SU-DHL-6 (cell line): Measurements from ENCODE around the gene PLAAT3.

Experiments
- H2AFZ ChIP-seq: fragments of 200-600 bp; sonication (generic); 2 replicates; pipeline ENCODE4 v1.6.1; 2014; ENCODE audit warnings: low read depth, mild to moderate bottlenecking, moderate library complexity, mixed read lengths, antibody characterized with exemption, low read length; ENCODE audit not compliant: severe bottlenecking
- H3F3A ChIP-seq: fragments of 200-600 bp; shearing (Covaris generic); 2 replicates; pipeline ENCODE4 v1.6.0; 2016; ENCODE audit warnings: antibody characterized with exemption, mild to moderate bottlenecking; ENCODE audit not compliant: insufficient read depth
- H3K27ac ChIP-seq: fragments of 200-600 bp; sonication (generic); 2 replicates; pipeline ENCODE4 v1.5.1; 2016; ENCODE audit warnings: low read depth, mild to moderate bottlenecking, low read length, moderate library complexity, mixed read lengths
- H3K27me3 ChIP-seq: fragments of 200-600 bp; sonication (generic), shearing (Covaris generic); 2 replicates; pipeline ENCODE4 v1.6.0; 2014; ENCODE audit warnings: mild to moderate bottlenecking, low read length
- H3K36me3 ChIP-seq: fragments of 200-600 bp; sonication (generic); 2 replicates; pipeline ENCODE4 v1.6.1; 2014; ENCODE audit warnings: mild to moderate bottlenecking, low read length, mixed read lengths
- H3K4me2 ChIP-seq: fragments of 300-600, 200-600 bp; shearing (Covaris generic), sonication (generic); 2 replicates; pipeline ENCODE4 v1.6.0; 2014; ENCODE audit warnings: low read length, low read depth, mild to moderate bottlenecking; ENCODE audit not compliant: poor library complexity, severe bottlenecking
- H3K4me3 ChIP-seq: fragments of 200-600 bp; sonication (generic); 2 replicates; pipeline ENCODE4 v1.5.1; 2014; ENCODE audit warnings: antibody characterized with exemption, low read length, mild to moderate bottlenecking, mixed read lengths; ENCODE audit not compliant: insufficient read depth, poor library complexity, severe bottlenecking
- H3K79me2 ChIP-seq: fragments of 200-600 bp; sonication (generic); 2 replicates; pipeline ENCODE4 v1.6.1; 2014; ENCODE audit warnings: mild to moderate bottlenecking, low read length, moderate library complexity; ENCODE audit not compliant: insufficient read depth
- H3K9ac ChIP-seq: fragments of 200-600 bp; sonication (generic); 2 replicates; pipeline ENCODE4 v1.7.0; 2014; ENCODE audit warnings: mild to moderate bottlenecking, low read length
- H3K9me2 ChIP-seq: fragments of 200-600 bp; sonication (generic); replicated peaks from 2 replicates; pipeline ENCODE4 v1.6.1; 2014; ENCODE audit warnings: low read length; ENCODE audit not compliant: insufficient read depth
- H3K9me3 ChIP-seq: fragments of 200-600 bp; sonication (generic); 2 replicates; pipeline ENCODE4 v1.6.1; 2014; ENCODE audit warnings: low read length, mixed read lengths; ENCODE audit not compliant: insufficient read depth
- H4K20me1 ChIP-seq: fragments of 200-600 bp; sonication (generic); 2 replicates; pipeline ENCODE4 v1.6.1; 2014; ENCODE audit warnings: low read depth, mild to moderate bottlenecking, antibody characterized with exemption, low read length, moderate library complexity, mixed read lengths
- CTCF ChIP-seq: fragments of 200-600 bp; sonication (generic); IDR thresholded peaks from one replicate; pipeline ENCODE4 v1.5.1; 2017; ENCODE audit warnings: antibody characterized with exemption, mild to moderate bottlenecking, low read length, moderate library complexity; ENCODE audit not compliant: insufficient read depth, poor library complexity, severe bottlenecking
- EZH2phosphoT487 ChIP-seq: fragments of 200-600 bp; sonication (generic), shearing (Covaris generic); conservative IDR thresholded peaks from 2 replicates; pipeline ENCODE4 v1.6.1; 2018; ENCODE audit warnings: mild to moderate bottlenecking, antibody characterized with exemption, low read length, moderate library complexity, mixed read lengths

Gene PLAAT3

DNA sequence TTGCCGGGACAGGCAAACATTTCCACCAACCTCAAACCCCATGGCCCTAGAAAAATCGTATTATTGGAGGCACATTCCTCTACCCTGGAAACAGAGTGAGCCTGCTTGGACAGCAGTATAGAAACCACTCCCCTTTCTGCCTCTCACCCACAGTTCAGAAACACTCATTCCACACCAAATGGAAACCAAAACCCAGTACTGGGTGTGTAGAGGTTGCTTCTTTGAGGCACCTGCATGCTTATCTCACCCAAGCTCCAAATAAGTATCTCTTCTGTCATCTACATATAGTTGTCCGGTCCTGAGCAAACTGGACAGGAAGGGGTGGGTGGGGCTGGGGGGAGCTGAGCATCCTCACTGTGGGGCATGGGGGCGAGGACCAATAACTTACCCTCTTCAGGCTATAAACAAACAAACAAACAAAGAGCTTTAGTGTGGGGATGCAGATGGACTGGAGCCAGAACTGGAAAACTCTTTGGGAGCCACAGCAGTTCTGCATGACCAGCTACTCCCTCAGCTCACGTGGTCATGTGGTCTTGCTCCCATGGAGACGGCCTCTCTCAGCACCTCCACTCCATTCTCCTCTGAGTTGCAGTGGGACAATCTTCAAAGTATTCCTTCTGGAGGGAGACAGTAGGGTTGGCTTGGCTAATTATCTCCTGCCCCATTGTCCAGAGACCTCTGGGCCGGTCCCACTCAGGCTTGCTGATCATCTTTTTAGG, 50.0 kb downstream of the PLAAT3 start:
- Histone ChIP-seq H3K36me3 (no peaks in the 10 kb centered on the region), H2AFZ (no peak overlapping the region), H3K9me3 (no peaks in the 10 kb centered on the region), H3K9ac (no peak overlapping the region), H3F3A (0 out of 2 replicates have a peak, but pooled peaks cover 5% of the 10 kb centered on the region), H4K20me1 (no peaks in the 10 kb centered on the region), H3K79me2 (no peaks in the 10 kb centered on the region), H3K9me2 (no peaks in the 10 kb centered on the region), H3K4me2 (no peak overlapping the region), H3K4me3 (no peak overlapping the region), H3K27me3 (no peaks in the 10 kb centered on the region), H3K27ac (no peak overlapping the region)
- no peak for TF ChIP-seq CTCF
- TF ChIP-seq EZH2phosphoT487, result no peak

DNA sequence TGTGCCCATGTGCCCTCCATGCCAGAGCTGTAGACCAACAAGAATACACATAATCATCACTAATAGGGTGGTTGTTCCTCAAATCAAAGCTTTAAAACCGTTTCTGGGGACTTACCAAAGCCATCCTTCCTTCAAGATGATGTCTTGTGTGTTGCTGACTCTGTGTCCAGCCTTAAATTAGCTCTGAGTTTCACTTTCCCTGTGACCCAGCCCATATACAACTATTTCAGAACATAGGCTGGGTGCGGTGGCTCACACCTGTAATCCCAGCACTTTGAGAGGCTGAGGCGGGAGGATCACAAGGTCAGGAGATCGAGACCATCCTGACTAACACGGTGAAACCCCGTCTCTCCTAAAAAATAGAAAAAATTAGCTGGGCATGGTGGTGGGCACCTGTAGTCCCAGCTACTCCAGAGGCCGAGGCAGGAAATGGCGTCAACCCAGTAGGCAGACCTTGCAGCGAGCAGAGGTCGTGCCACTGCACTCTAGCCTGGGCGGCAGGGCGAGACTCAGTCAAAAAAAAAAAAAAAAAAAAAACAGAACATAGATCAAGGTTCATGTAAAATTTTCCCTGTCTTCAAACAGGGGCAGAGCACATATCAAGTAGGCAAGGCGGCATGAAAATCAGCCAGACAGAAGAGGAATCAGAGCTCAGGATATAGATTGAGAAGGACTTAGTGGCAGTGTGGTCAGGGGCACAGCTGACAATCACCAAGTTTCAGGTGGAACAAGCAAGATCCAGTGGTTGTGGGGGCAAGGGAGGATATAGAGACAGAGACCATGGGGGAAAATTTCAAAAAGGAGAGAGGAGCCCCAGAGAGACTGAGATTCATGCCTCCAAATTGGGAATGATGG, 50.8 kb downstream of the PLAAT3 start, which contains the start of gene PLAAT2:
PLAAT2 (minus strand) TSS at position 179 of the 855 bp plus-strand sequence; CDS start at position 124, 55 bp downstream.
- Histone ChIP-seq H3K9me2 (no peaks in the 10 kb centered on the region), H3K27ac (no peak within 1 kb of the TSS), H3K27me3 (no peaks in the 10 kb centered on the region), H3K9me3 (no peaks in the 10 kb centered on the region), H3K36me3 (no peaks in the 10 kb centered on the region), H4K20me1 (no peaks in the 10 kb centered on the region), H3K9ac (no peak within 1 kb of the TSS), H3K4me3 (no peak within 1 kb of the TSS), H3K4me2 (no peak within 1 kb of the TSS), H3F3A (0 out of 2 replicates have a peak, but pooled peaks cover 5% of the 10 kb centered on the region), H2AFZ (no peak within 1 kb of the TSS), H3K79me2 (no peaks in the 10 kb centered on the region)
- TF ChIP-seq EZH2phosphoT487, result no peak
- TF ChIP-seq CTCF, result no peak

DNA sequence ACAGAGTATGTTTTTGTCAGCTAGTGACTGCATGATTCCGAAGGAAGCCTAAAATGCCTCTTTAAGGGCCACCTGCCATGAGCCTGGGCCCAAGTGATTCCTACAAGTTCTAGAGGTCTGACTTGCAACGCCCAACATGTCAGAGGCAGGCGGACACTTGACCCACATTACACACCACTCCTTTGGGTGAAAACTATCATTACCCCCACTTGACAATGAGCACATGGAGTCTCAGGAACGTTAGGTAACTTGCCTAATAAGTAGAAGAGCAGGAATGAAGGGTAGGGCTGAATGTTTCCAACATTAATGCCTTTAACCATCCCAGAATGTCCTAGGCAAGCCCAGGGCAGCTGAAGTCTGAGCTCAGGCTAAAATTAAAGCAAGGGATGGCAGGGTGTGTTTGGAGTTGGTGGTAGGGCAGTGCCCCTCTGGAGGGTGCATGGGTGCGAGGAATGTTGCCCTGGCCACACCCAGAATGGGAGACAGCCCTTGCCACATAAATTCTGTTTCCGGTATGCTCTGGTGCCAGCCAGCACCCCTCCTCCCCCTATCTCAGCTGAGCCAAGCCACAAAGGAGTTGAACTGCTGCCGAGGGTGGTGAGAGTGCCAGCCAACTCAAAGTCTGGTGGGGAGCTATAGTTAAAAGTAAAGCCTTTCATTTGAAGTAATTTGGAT, 53.6 kb downstream of the PLAAT3 start:
- TF ChIP-seq CTCF, result no peak
- H3K9me2 ChIP-seq, result no peaks in the 10 kb centered on the region
- H3K27me3 ChIP-seq, result no peaks in the 10 kb centered on the region
- no peak overlapping the region for H3K4me2 ChIP-seq
- no peak overlapping the region for H3K9ac ChIP-seq
- H3K27ac ChIP-seq, result no peak overlapping the region
- no peaks in the 10 kb centered on the region for H3F3A ChIP-seq
- no peaks in the 10 kb centered on the region for H3K36me3 ChIP-seq
- H4K20me1 ChIP-seq, result no peaks in the 10 kb centered on the region
- H3K9me3 ChIP-seq, result no peaks in the 10 kb centered on the region
- no peak overlapping the region for H3K4me3 ChIP-seq
- no peak overlapping the region for H2AFZ ChIP-seq
- no peaks in the 10 kb centered on the region for H3K79me2 ChIP-seq
